Kidney (tissue), 14 donors: ENCODE results near the gene HMGA1. TPM values are rescaled to one million over a fixed set of nuclear protein-coding genes. Genes with fewer than 3 reads are reported as not detected.
A peak's percentile ranks its signal among the peaks of the same experiment; 100 is the strongest.

Experiments
- DNase-seq, 5 donors: peaks; one replicate each; pipeline ENCODE4 v3.0.0-alpha.2; 2013 to 2020
- FAIRE-seq: peaks from 2 replicates; lab custom pipeline; 2012; peaks lifted over from hg19 to GRCh38; lab: Jason Lieb, UNC
- H3K27ac ChIP-seq, 2 donors: one replicate each; pipeline ENCODE4 v1.7.0; 2013; ENCODE audit warnings: low read depth in 2 of 2, low read length in 2 of 2, inconsistent platforms in 1 of 2
- H3K27me3 ChIP-seq: one replicate; pipeline ENCODE4 v1.7.1; 2013; ENCODE audit warnings: low read length, inconsistent platforms; ENCODE audit not compliant: control insufficient read depth, insufficient read depth
- H3K36me3 ChIP-seq, 3 donors: one replicate each; pipeline versions ENCODE4 v1.7.0 to v1.7.1; 2013; ENCODE audit warnings: low read length in 3 of 3, control low read depth in 1 of 3, inconsistent platforms in 1 of 3; ENCODE audit not compliant: insufficient read depth in 3 of 3, control insufficient read depth in 2 of 3
- H3K4me1 ChIP-seq, 3 donors: one replicate each; pipeline versions ENCODE4 v1.7.0 to v1.7.1; 2013; ENCODE audit warnings: low read length in 3 of 3, inconsistent platforms in 1 of 3, low read depth in 1 of 3; ENCODE audit not compliant: control insufficient read depth in 2 of 3, insufficient read depth in 2 of 3
- H3K4me3 ChIP-seq, 3 donors: one replicate each; pipeline versions ENCODE4 v1.7.0 to v1.8.1; 2013; ENCODE audit warnings: low read length in 3 of 3, control low read depth in 1 of 3, inconsistent platforms in 1 of 3
- H3K9ac ChIP-seq, 3 donors: one replicate each; pipeline versions ENCODE4 v1.7.0 to v1.7.1; 2013; ENCODE audit warnings: low read length in 3 of 3, control low read depth in 1 of 3, inconsistent platforms in 1 of 3
- H3K9me3 ChIP-seq, 3 donors: one replicate each; pipeline versions ENCODE4 v1.7.0 to v1.7.1; 2013; ENCODE audit warnings: low read length in 3 of 3, control low read depth in 1 of 3, inconsistent platforms in 1 of 3; ENCODE audit not compliant: control insufficient read depth in 2 of 3, insufficient read depth in 1 of 3
- CTCF ChIP-seq: IDR thresholded peaks from 3 replicates; pipeline ENCODE4 v1.5.1; 2012; ENCODE audit warnings: mild to moderate bottlenecking, moderate library complexity, borderline replicate concordance; ENCODE audit not compliant: insufficient read depth; ENCODE audit errors: extremely low read depth
- intact Hi-C: fragments of 100-400 bp; cut with DNase I; formaldehyde crosslinking; loops from one replicate; pipeline ENCODE4 v1.11.1; 2022
- polyA plus RNA-seq: library from polyadenylated mRNA; stranded (reverse); fragments of 350-450 nt; fragmentation: Illumina TruSeq; extraction: RNeasy Lipid Tissue Mini Kit (QIAGEN cat#74804); gene quantifications from one replicate; pipeline ENCODE4 v1.2.3, GENCODE V29; 2014; ENCODE audit warnings: low read depth, low replicate concordance; ENCODE audit not compliant: insufficient read depth
- total RNA-seq: library from RNA; stranded (reverse); fragmentation: NEBNext Ultra II Directional; extraction: Animal tissue kit (Norgen Biotek cat#: 25700); gene quantifications from one replicate; pipeline ENCODE4 v1.2.1, GENCODE V29; 2021
- donor health status: control.
- donor health status: control.
- donor health status: control.
- donor health status: control.
- donor health status: control.
- donor health status: DM: yes; HTN: yes; CAD: no.
- donor health status: Normal renal cell carcinoma (clear cell type).

Gene HMGA1
- total and polyA plus RNA-seq, 2 donors from 2014 or later, result 27.1 to 46.5 TPM

GRCh38 chr6:34196116-34196832 lies 40.4 kb upstream of the HMGA1 start:
- intact Hi-C loops, result loop anchor here (10.0 kb wide), 1 partner anchor 409 kb away; no protein-coding TSS in a partner anchor
- FAIRE-seq (no peak), DNase-seq (peak; percentile 74 to 94 (median 84))
- no peak overlapping the region for H3K27ac ChIP-seq
- H3K4me1 ChIP-seq, result peaks cover 0 to 8% (median 0%) of the 10 kb centered on the region in 3 donors
- peak; percentile 97 for TF ChIP-seq CTCF
- H3K27me3 ChIP-seq, result no peaks in the 10 kb centered on the region
- peak overlapping the region in 2 of 3 donors; percentile 37 to 61 for H3K9ac ChIP-seq
- H3K36me3 ChIP-seq, result no peaks in the 10 kb centered on the region
- H3K9me3 ChIP-seq, result no peaks in the 10 kb centered on the region
- peak overlapping the region; percentile 16 to 67 (median 51) for H3K4me3 ChIP-seq

- no peaks in the 10 kb centered on the region for H3K9me3 ChIP-seq
- H3K9ac ChIP-seq, result peak overlapping the region in 1 of 3 donors; percentile 61
- no peak for TF ChIP-seq CTCF
- no peaks in the 10 kb centered on the region for H3K36me3 ChIP-seq
- no peaks in the 10 kb centered on the region for H3K27me3 ChIP-seq
- peak overlapping the region in 2 of 3 donors; percentile 51 to 67 for H3K4me3 ChIP-seq
- no peak overlapping the region for H3K27ac ChIP-seq
- FAIRE-seq, result no peak
- DNase-seq, result peak in 1 of 5 donors; percentile 71
- intact Hi-C loops, result loop anchor here (10.0 kb wide), 1 partner anchor 408 kb away; no protein-coding TSS in a partner anchor
- H3K4me1 ChIP-seq, result peaks cover 0 to 8% (median 0%) of the 10 kb centered on the region in 3 donors
Measured at GRCh38 chr6:34196833-34197195, 39.9 kb upstream of the HMGA1 start.

GRCh38 chr6:34200340-34200971 lies 36.2 kb upstream of the HMGA1 start:
- no peak for FAIRE-seq
- intact Hi-C loops, result no loop called here

More at GRCh38 chr6:34200340-34200971, 36.2 kb upstream of the HMGA1 start:
- Histone ChIP-seq H3K27me3 (no peaks in the 10 kb centered on the region), H3K9ac (no peak overlapping the region), H3K4me3 (no peak overlapping the region), H3K36me3 (no peaks in the 10 kb centered on the region), H3K9me3 (no peaks in the 10 kb centered on the region), H3K27ac (no peak overlapping the region), H3K4me1 (peaks cover 0 to 8% (median 0%) of the 10 kb centered on the region in 3 donors)
- TF ChIP-seq CTCF, result no peak
- DNase-seq, result no peak
